ENCODE measurements around the gene KCNIP1. TPM values are rescaled to one million over a fixed set of nuclear protein-coding genes. Genes with fewer than 3 reads are reported as not detected.

The KCNIP1 gene
- total RNA-seq, 1 donor from 2014 or later: 8.7 TPM

GRCh38 chr5:170732685-170733084 lies 228.9 kb downstream of the KCNIP1 start:
- Mint-ChIP-seq H3K9me3 (ENCODE audit: low read depth) (peaks cover 24% of the 10 kb centered on the region), H3K27me3 (ENCODE audit: low read depth) (peaks cover 3% of the 10 kb centered on the region), H3K36me3 (ENCODE audit: low read depth) (peaks cover 24% of the 10 kb centered on the region), H3K4me3 (ENCODE audit: unreplicated experiment) (no peak overlapping the region), H3K27ac (ENCODE audit: unreplicated experiment) (no peak overlapping the region), H3K4me1 (ENCODE audit: low read depth) (no peaks in the 10 kb centered on the region)
- no peak for TF ChIP-seq CTCF (IDR thresholded peaks at IDR 0.05)
- no peak for DNase-seq (ENCODE audit: low spot score)

GRCh38 chr5:170736966-170737365 lies 233.1 kb downstream of the KCNIP1 start:
- peaks cover 1% of the 10 kb centered on the region for H3K27me3 Mint-ChIP-seq (ENCODE audit: low read depth)
- no peaks in the 10 kb centered on the region for H3K4me1 Mint-ChIP-seq (ENCODE audit: low read depth)
- no peak overlapping the region for H3K27ac Mint-ChIP-seq (ENCODE audit: unreplicated experiment)
- peaks cover 17% of the 10 kb centered on the region for H3K9me3 Mint-ChIP-seq (ENCODE audit: low read depth)
- no peak for TF ChIP-seq CTCF (IDR thresholded peaks at IDR 0.05)
- no peak overlapping the region for H3K4me3 Mint-ChIP-seq (ENCODE audit: unreplicated experiment)
- H3K36me3 Mint-ChIP-seq (ENCODE audit: low read depth): peaks cover 22% of the 10 kb centered on the region
- DNase-seq (ENCODE audit: low spot score): no peak

- H3K4me3 Mint-ChIP-seq (ENCODE audit: unreplicated experiment): no peak overlapping the region
- peaks cover 22% of the 10 kb centered on the region for H3K36me3 Mint-ChIP-seq (ENCODE audit: low read depth)
- H3K9me3 Mint-ChIP-seq (ENCODE audit: low read depth): peaks cover 17% of the 10 kb centered on the region
- no peak overlapping the region for H3K27ac Mint-ChIP-seq (ENCODE audit: unreplicated experiment)
- no peaks in the 10 kb centered on the region for H3K4me1 Mint-ChIP-seq (ENCODE audit: low read depth)
- no peak for TF ChIP-seq CTCF (IDR thresholded peaks at IDR 0.05)
- DNase-seq (ENCODE audit: low spot score): no peak
- peaks cover 1% of the 10 kb centered on the region for H3K27me3 Mint-ChIP-seq (ENCODE audit: low read depth)
These were observed 233.8 kb downstream of the KCNIP1 start for GRCh38 chr5:170737591-170737990.

GRCh38 chr5:170738840-170739239 lies 235.0 kb downstream of the KCNIP1 start:
- no peak overlapping the region for H3K4me3 Mint-ChIP-seq (ENCODE audit: unreplicated experiment)
- no peak overlapping the region for H3K27ac Mint-ChIP-seq (ENCODE audit: unreplicated experiment)
- H3K9me3 Mint-ChIP-seq (ENCODE audit: low read depth): peaks cover 17% of the 10 kb centered on the region
- no peak for TF ChIP-seq CTCF (IDR thresholded peaks at IDR 0.05)
- H3K4me1 Mint-ChIP-seq (ENCODE audit: low read depth): no peaks in the 10 kb centered on the region
- DNase-seq (ENCODE audit: low spot score): no peak
- H3K36me3 Mint-ChIP-seq (ENCODE audit: low read depth): peaks cover 17% of the 10 kb centered on the region
- peaks cover 1% of the 10 kb centered on the region for H3K27me3 Mint-ChIP-seq (ENCODE audit: low read depth)

- Mint-ChIP-seq H3K27ac (ENCODE audit: unreplicated experiment) (no peak overlapping the region), H3K4me3 (ENCODE audit: unreplicated experiment) (no peak overlapping the region), H3K4me1 (ENCODE audit: low read depth) (peaks cover 4% of the 10 kb centered on the region), H3K9me3 (ENCODE audit: low read depth) (peaks cover 16% of the 10 kb centered on the region), H3K27me3 (ENCODE audit: low read depth) (peaks cover 1% of the 10 kb centered on the region), H3K36me3 (ENCODE audit: low read depth) (peaks cover 15% of the 10 kb centered on the region)
- no peak for DNase-seq (ENCODE audit: low spot score)
- no peak for TF ChIP-seq CTCF (IDR thresholded peaks at IDR 0.05)
These were observed 235.6 kb downstream of the KCNIP1 start for GRCh38 chr5:170739446-170739845.
